T follicular helper cell (primary cell): ENCODE measurements around the gene SFMBT2.

ENCODE experiments used
- DNase-seq: peaks from one replicate; pipeline ENCODE4 v3.0.0-alpha.2; 2020; ENCODE audit warnings: low read depth
- total RNA-seq, 2 experiments: gene quantifications; one replicate each; lab custom pipeline; 2026; lab: John Stamatoyannopoulos, UW

Gene SFMBT2
- 65.7 to 125 reads per million in 2 experiments for total RNA-seq

DNA sequence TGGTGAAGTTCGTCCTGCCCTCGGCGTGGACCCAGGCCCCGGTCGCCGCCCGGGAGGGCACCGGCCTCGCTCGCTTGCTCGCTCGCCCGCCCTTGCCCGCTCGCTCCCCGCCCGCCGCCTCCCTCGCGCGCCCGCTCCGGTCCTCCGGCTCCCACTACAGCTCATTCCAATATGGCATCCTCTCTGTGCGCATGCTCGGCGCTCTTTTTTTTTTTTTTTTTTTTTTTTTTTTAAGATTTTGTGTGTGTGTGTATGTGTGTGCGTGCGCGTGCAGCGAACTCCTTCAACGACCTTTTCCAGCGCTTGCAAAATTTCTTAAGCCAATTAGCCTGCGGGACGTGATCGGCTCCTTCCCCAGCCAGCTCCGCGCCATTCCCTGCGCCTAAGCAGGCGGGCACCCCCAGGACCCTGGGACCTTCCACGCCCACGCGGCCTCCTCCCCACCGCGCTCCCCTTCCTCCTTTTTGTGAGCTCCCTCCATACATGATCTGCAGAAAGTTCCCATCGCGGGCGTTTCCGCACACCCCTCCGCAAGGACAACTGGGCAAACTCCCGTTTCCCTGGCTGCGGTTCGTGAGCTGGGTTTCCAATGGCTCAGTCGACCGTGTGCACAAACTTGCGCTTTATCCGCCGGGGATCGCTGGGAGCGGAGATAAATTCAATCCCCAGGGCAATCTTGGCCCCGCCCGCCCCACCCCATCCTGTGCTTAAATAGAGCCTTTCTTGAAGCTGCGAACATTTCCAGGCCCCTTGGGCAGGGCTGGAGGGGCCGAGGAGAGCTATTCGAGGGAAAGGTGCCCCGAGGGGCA is at the start of gene SFMBT2:
SFMBT2 (minus strand) TSS at position 173 of the 809 bp plus-strand sequence. CDS start 29,136 bp downstream, outside the sequence.
- DNase-seq: peak; percentile 56

DNA sequence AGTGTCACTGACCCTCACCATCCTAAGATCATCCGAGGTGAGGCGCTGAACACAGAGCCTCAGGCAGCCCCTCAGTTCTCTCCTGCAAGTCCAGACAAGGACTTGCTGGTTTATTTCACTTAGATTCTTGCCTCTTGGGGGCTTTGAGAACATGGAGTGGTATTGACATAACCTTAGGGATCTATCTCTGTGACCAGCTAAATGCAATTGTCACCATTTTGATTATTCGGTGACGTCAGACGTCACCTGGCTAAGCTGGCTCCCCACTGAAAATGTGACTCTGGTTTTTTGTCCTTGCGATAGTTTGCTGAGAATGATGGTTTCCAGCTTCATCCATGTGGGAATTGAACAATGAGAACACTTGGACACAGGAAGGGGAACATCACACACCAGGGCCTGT is 49.2 kb upstream of the SFMBT2 start:
- no peak for DNase-seq

DNA sequence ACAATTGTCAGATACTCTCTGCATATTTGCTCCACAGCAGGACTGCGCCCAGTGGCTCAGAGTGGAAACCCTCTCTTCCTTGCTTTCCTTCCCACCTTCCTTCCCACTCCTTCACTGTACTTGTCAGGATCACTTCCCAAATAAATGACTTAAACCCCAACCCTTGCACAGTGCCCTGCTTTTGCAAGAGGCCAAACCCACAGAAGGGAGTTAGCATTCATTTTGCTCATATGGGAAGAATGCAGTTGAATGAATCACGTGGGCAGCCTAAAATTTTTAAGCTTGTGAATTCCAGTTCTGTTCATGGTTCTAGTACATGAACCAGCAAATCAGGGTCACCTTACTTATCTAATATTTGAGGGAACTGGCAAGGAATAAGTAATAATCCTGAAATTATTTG is 47.7 kb upstream of the SFMBT2 start:
- DNase-seq: no peak

DNA sequence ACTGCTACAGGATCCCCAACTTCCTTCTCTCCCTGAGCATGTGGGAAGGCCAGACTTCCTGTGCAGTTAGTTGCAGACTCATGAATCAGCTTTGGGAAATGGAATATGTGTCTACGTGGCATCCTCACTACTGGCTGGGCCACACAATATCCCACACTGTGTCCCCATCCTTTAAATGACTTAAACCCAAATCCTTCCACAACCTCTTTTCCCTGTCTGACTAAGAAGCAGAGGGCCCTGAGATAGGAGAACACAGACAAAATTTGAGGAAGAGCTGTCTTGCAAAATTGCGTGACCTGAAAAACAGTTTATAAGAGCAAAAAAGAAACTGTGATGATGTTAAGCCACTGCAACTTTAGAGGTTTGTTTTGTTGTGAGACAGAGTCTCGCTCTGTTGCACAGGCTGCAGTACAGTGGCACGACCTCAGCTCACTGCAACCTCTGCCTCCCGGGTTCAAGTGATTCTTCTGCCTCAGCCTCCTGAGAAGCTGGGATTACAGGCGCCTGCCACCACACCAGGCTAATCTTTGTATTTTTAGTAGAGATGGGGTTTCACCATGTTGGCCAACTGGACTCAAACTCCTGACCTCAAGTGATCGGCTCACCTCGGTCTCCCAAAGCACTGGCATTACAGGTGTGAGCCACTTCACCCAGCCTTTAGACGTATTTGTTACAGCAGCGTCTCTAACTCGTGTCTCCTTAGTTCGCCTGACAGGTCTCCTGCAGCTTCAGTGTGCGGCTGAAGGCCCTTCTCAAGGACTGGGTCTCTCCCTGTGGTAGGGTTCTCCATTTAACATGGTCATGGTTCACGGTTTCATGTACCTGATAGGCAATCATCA is 46.9 kb upstream of the SFMBT2 start:
- DNase-seq: no peak

DNA sequence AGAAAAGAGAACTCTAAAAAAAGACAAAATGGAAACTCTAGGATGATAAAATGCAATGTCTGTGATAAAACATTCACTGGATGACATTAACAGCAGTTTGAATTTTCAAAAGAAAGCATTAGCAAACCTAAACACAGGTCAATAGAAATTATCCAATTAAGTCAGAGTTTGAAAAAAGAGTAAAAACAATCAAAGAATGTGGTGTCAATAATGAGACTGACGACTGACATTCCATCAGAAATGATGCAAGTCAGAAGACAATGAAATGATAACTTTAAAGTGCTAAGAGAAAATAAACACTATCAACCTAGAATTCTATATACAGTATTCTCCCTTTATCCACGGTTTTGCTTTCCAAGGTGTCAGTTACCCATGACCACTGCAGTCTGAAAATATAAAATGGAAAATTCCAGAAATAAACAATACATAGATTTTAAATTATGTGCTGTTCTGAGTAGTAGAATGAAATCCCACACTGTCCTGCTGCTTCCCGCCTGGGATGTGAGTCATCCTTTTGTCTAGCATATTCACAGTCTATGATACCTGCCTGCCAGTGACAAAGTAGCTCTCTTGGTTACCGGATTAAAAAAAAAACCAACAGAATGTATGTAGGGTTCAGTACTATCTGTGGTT is 38.3 kb upstream of the SFMBT2 start:
- no peak for DNase-seq

DNA sequence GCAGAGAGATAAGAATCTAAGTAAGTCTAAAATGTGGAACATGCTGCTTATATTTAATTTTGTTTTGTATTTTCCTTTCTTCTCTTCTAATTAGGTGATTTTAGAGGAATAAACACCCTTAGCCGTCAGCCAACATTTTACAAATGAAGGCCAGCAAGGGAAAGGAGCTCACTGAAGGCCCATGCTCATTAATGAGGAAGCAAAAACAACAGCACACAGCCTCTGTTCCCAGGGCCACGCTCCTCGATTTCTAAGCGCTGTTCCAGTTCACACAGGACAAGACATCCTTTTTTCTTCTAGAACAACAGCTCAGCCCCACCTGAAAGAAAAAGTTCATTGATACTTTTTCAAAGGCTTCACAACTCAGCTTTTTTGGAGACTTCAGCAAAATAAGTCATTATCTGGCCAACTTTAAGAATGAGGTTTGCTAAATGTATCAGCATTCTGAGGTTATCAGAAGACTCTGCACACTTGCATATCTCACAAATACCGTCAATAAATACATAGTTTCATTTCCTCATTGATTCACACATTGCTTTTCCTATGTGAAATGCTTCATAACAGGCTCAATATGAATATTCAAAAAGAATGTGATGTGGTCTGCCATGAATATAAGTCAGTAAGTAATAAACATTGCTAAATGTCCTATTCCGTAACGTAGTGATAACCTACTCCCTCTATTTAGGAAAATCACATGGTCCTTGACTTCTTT is 34.8 kb upstream of the SFMBT2 start:
- no peak for DNase-seq

DNA sequence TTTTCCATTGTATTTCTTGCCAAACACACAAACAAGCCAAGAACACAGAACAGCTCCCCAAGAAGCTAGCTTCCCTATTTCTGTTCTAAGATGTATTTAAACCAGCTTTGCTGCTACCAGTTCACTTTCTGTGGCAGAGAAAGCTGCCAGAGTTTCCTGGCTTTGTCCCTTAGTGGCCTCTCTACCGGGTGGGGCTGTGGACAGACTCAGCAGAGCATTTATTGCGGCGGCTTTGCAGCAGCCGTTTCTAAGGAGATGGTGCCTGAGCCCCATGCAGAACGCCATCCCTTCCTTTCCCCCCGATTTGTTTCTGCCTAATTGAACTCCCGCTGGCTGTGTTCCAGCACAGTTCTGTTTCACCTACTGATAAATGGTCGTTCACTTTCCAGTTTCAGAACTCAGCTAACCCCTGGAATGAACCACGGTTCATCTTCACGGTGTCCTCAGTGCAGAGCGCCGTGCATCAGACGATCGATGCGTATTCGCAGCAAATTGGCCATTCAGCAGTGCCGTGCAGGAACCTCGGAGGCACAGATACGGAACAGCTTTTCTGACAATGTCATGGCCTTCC is 33.8 kb upstream of the SFMBT2 start:
- no peak for DNase-seq

DNA sequence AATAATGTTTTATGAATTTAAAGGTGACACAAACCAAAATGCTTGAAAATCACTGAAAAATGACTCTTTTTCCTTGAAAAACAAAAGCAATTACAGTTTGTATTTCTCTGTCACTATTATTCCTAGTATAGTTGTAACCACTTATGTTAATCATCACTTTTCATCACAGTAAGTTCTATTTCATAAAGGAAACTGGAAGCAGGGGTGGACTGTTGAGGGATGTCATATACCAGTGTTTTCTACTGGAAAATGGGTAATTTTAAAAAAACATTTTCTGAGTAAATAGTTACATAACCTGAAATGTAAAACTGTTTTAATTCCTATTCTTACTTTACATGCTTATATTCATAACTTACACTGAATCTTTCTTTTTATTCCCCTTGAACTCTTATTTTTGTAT is 32.2 kb upstream of the SFMBT2 start:
- no peak for DNase-seq

DNA sequence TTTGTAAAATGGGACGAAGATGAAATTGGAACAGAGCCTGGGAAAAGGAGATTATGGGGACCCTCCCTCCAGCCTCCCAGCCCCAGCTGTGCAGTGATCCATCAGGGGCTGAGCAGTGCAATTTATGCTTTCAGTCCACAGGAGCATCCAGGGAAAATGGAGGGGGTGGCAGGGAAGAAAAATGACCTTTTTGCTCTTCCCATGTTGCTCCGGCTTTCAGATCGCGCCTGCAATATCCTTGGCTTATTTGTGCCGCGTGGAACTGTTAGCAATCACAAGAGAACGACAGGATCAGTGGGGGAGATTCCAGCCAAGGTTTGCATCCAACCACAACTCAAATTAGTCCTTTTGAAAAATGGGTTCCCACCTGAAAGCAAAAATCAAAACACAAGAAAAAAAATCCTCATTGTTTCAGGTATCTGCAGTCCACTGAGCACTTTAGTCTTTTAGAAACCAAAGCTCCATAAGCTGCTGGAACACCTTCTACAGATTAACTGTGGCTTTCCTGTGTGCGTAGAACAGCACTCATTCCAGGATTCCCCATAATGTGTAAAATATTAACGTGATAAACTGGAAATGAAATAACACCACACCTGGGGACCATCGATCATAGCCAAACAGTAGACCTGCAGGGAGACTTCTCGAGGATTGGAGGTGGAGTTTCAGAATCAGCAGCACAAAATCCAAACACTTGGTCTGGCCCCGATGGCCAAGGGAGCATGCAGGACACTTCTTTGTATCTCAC is 30.7 kb upstream of the SFMBT2 start:
- no peak for DNase-seq

DNA sequence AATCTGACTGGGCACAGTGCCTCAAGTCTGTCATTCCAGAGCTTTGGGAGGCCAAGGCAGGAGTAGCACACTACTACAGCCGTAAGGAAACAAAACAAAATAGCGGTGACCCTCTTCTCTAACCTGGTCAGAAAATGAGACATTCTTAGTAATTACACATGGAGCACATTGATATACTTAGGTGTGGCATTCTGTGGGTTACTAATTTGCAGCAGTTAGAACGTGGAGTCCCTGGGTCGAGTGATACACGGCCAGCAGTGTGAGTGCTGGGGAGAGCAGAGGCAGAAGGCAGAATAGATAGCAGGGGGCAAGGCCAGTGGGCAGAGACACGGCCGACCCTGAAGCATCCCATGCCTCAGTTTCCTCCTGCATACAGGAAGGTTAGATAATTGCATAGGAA is 28.9 kb upstream of the SFMBT2 start:
- DNase-seq: no peak

DNA sequence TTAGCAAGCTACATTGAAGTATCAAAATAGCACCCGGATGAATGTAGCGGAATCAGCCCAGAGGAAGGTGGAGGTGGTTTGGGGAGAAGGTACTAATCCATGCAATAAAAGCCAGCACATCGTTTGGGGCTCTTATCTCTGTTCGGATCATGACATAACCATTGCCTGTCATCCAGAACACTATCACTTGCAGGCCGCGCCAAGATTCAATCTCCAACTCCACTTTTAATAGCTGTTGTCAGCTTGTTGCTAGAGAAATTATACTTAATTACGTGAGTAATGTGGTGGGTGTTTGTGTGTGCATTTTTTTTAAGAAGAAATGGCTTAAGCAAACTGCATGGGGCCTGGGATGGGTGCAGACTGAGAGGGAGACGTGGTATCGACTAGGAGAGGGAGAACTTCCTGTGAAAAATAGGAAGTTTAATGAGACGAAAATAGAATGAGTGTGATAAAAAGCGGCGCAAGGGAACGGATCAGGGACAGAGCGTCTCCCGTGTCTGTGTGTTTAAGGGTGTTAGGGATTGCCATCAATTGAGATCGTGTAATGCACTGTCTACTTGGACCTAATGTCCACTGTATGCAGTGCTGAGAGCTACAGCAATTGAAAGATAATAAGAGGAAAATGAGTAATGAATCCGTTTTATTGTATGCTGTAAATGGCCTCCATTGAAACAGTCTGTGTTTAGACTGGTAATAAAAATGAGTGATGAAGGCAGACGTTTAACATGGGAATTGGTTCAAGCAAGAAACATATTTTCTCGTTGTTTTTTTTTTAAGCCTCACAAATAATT is 27.6 kb upstream of the SFMBT2 start:
- no peak for DNase-seq

DNA sequence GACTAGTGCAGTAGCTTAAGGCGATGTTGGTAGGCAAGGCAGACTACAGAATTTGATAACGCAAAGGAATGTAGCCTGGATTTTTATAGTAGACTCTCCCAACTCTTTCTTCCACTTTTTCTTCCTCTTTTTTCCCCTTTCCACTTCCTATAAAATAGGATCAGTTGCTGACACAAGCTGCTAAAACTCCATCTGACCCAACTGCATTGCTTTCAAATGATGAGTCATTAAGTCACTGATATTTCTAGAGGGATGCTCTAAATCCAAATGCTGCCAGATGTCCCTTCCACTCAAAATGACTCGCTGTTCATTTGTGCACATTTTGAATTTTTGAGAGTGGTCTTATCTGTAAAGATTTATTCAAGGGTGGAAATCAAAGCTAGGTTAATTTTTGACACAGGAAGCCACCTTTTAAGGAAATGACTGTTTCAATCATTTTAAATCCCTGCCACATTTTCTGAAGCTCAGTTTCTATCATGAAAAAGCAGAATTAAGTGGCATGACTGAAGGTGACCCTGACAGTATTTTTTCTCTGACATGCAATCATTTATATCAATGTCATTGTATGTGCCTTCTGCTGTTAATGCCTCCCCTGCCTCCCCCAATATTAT is 25.8 kb upstream of the SFMBT2 start:
- no peak for DNase-seq

DNA sequence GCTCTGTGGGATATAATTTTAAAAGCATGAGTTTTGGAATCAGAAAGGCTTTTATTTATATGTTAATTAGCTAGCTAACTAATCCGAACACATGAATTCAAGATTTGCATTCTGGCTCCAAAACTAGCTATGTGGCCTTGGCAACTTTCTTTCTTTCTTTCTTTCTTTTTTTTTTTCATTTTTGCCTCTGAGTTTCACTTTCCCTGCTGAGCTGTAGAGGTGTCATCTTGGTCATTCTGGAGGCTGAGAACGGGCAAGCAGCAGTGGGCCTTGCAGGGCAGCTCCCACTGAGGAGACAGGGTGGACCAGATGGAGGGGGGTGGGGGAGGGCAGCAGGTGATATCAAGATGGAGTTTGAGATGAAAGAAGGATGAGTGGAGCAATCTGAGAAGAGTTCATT is 24.8 kb upstream of the SFMBT2 start:
- no peak for DNase-seq

DNA sequence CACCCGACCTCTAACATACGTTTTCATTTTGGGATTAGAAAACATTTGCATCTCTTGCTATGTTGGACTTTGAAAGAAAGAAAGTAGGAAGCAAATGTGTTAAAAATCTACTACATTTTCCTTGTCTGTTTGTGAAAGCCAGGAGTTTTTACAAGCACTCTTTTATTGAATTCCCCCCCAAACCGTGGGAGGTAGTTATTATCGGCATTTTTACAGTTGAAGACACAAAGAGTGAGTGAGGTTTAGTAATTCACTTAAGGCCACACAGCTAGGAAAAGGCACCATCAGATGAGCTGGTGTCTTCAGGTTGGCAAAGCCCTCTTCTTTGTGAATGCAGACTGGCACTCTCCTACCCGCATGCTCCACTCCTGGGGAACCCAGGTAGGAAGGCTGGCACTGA is 23.5 kb upstream of the SFMBT2 start:
- DNase-seq: no peak

DNA sequence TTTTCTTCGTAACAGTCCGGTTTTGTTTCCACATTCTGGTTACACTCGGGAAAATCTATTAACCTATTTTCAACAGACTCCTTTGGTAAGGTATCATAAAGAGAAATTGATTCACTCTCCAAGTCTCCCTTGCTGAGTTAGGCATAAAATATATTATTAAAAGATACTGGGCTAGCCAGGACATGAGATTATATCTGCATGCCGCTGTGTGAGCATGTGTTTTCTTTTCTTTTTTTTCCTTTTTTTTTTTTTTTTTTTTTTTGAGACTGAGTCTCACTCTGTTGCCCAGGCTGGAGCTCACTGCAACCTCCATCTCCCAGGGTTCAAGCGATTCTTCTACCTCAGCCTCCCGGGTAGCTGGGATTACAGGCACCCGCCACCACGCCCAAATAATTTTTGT is 23.0 kb upstream of the SFMBT2 start:
- no peak for DNase-seq

DNA sequence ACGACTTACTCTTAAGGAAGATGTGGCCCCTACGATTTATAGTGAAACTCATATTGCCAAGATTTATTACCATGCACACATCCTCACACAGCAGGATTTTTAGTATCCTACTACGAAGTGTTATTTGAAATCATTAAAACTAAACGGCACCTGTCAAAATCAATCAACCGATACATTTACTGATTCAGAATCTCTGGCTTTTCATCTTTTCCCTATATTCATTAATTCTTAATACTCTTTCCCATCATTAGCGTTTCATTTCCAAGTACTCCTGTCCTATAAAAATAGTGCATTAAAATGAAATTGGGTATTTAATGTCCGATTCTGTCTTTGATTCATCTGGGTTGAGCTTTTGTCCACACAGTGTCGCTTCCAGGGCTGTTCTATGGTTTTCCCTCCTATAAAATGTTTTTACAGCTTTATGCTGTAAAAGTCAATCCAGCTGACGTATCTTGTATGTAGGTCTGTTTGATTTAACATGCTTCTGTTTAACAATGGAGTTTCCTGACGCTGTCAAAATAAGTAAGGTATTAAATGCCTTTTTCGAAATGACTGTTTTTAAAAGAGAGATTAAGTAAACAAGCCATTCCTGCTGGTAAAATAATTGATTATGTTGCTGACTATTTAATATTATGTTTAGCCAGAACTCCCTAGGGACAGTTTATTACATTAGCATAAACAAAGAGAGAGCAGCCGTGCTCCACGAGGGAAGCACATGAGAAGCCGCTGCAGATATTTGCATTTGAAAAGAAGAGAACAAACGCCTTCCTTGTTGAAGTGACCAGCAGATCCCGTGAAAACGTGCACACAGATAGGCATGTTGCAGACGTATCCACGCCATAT is 22.3 kb upstream of the SFMBT2 start:
- no peak for DNase-seq

DNA sequence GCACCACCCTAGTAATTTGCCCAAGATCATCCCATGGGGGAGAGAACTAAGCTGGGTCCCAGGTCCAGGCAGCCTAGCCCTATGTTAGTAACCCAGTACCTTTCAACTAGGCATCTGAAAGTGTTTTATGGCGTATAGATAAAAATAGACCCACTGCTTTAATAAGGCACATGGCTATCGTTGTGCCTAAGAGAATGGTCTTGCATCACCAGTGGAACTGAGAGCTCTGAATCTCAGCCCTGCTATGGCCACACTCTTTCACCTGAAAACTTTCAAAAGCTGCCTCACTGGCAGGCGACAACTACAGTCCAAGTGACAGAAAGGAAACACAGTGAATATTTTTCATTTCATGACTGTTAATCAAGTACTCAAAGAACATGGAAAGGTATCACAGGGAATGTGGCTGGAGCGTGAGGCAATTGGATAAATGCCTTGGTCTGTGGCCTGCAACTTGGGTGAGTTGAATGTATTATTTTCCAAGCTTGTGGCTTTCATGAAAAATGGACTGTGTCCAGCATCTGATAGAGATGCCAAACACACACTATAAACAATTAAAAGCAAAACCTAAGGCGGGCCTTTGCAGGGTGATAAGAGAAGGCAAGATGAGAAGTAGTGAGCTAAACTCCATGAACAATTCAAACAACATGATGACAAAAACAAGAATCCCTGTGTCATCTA is 18.0 kb upstream of the SFMBT2 start:
- no peak for DNase-seq

DNA sequence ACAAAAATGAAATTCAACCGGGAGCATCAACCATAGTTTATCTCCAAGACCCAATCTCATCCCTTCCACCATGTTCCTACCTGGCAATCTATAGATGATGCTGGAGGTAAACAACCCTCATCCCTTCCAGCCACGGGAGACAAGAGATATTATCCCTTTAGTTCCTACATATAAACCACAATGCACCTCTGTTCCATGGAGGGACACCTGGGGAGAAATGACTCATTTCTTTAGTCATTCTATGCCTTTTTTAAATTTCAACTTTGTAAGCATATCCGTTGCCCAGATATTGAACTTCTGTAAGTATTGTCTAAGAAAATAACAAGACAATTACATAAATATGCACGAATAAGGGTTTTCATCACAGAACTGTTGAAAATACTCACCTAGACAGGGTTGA is 15.5 kb upstream of the SFMBT2 start:
- DNase-seq: no peak
